Measurements from ENCODE around the gene NTN3.
"Not testable (repeated sequence)": the region's sequence is repeated elsewhere in the genome, so short reads cannot be mapped to it uniquely, and the experiment has no call there.

NTN3 gene

DNA sequence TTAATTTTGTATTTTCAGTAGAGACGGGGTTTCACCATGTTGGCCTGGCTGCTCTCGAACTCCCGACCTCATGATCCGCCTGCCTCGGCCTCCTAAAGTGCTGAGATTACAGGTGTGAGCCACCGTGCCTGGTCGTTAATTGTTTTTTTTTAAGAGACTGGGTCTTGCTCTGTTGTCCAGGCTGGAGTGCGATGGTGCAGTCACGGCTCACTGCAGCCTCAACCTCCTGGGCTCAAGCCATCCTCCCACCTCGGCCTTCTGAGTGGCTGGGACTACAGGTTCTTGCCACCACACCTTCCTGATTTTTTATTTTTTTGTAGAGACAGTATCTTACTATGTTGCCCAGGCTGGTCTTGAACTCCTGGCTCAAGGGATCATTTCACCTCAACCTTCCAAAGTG is 8.9 kb downstream of the NTN3 start:
- DNase-seq (ENCODE audit: low spot score): not testable (repeated sequence)

DNA sequence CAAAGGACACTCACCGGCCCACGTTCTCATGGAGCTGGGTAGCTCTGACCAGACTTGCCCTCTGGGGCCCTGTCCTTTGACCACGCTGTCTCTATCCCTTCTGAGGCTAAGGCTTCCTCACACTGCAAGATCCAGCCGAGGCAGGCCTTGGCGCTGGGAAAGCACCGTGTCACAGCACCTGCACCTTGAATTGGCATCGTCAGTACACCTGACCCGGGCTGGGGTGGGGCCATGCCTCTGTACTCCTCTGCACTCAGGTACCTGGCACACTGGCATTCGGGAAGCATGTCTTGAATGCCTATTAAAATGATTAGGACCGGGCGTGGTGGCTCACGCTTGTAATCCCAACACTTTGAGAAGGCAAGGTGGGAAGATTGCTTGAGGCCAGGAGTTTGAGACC is 9.9 kb downstream of the NTN3 start:
- no peak for DNase-seq (ENCODE audit: low spot score)

DNA sequence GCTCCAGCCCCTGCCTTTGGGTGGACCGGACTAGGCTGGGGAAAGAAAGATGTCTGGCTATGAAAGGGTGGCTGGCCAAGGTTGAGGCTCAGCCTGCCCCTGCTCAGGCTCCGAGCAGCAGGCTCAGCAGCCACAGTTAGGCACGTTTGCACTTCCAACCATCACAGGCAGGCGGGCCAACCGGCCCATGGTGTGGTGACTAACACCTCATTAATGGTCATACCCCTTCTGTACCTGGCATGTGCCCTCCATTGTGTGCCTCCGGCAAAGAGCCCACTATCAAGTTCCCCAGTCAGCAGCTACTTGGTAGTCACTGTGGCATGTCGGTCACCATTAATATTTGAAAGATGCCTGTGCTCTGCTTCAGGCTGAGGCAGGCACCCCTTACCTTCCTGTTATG is 10.6 kb downstream of the NTN3 start:
- no peak for DNase-seq (ENCODE audit: low spot score)

DNA sequence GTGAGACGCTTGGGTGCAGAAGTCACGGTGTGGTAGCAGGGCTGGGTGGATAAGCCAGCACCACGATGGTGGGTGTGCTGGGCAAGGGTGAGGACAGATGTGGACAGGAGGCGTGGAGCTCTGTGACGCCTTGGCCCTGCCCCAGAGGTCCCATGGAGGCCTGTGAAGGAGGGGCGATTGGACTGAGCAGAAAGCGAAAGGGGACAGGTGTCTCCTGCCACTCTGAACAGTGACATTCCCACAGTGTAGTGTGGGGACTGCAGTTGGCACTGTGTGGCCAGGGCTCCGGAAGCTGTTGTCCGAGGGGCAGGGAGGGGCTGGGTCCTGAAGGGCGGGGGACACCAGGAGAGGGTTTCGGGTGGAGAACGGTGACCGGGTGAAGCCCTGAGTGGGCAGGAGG is 11.2 kb downstream of the NTN3 start:
- no peak for DNase-seq (ENCODE audit: low spot score)

DNA sequence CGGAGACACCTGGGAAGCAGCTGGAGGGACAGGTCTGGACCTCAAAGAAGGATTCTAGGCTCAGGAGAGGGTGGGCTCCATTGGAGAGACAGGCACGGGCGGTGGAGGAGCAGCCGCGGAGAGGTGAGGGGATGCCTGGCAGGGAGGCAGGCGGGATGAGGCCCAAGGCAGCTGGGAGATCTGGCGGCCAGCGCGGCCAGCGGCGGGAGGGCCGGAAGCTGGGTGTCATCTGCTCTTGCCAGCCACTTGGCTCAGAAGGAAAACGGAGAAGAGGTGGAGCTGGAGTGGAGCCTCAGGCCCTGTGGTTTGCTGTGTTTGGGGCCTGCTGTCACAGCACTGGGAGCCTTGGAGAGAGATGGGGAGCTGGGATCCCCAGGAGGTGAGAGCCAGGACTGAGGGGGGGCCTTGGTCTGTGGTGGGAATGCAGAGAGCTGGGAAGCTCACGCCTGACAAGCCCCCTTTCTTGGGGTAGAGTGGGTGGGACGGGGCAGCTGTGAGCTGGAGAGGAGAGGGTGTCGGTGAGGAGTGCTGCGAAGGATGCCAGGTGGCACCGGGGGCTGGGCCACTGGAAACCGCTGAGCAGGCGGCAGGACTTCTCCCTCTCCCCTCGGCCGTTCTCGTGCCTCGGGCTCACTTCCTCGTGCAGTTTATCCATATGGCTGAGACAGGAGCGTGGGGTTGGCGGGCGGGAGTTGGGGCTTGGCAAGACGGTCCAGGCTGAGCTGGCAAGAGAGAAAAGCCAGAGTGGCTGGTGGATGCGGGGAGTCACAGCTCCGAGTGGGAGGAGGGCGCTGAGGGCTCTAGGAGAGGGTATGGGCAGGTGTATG is 11.8 kb downstream of the NTN3 start:
- peak; percentile 92 for DNase-seq (ENCODE audit: low spot score)

DNA sequence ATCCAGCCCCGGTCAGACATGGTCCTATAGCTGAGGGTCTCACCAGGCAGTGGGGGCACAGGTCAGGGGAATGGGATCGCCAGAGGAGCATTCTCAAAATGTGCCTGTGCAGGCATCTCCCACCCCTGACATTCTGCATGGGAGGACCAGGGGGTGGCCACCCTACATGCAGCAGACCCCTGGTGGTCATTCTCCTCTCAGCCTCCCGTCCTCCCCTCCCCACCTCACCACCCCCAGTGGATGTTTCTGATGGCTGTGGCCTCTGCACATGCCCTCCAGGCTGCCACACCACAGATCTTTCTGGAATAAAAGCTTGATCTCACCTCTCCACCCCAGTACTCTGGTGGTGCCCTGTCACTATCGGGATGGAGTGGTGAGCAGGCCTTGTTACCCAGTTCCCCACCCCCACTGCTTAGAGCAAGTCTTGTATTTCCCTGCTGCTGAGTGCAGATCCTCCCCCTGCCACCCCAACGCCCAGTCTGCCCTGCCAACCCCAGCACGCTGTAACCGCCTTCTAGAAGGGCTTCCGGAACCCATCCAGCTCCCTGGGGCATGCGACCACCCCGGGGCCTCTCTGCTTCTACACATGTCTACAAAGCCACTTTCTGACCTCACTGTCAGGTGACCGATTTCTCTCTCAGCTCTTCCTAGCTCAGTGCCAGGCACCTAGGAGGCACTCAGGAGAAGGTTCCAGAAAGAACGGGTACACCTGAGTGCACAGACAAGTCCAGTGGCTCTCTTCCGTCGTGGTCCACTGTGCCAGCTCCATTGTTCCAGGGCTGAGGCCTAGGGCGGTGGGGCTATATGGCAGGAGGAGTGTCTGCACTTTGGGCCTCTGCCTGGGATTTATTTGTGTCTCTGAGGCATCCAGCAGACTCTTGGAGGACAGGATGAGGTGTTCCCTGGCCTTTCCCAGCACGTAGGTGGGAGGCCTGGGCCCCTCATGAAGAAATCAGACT is 13.1 kb downstream of the NTN3 start:
- no peak for DNase-seq (ENCODE audit: low spot score)

DNA sequence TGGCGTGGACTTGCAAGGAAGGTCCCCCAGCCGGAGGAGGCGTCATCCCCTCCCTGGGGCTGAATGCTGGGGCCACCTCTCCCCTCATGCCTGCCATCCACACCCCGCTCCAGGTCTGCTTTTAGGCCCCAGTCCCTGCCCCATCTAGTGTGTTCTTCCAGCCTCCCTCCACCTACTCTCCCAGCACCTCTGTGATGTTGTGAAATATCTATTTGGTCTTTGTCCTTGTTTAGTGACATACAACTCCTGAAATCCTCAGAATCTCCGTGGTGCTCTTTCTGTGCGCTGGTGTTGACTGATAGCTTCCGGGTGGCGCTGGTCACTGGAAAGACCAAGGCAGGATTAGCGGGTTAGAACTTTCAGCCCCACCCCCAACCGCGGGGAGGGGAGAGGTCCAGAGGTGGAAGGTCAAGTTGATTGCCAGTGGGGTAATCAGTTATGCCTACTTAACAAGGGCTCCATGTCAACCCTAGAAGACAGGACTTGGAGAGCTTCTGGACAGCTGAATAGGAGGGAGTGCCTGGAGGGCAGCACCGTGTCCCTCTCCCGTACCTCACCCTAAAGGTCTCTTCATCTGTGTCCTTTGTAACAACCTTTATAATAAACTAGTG is 13.9 kb downstream of the NTN3 start:
- DNase-seq (ENCODE audit: low spot score): no peak

DNA sequence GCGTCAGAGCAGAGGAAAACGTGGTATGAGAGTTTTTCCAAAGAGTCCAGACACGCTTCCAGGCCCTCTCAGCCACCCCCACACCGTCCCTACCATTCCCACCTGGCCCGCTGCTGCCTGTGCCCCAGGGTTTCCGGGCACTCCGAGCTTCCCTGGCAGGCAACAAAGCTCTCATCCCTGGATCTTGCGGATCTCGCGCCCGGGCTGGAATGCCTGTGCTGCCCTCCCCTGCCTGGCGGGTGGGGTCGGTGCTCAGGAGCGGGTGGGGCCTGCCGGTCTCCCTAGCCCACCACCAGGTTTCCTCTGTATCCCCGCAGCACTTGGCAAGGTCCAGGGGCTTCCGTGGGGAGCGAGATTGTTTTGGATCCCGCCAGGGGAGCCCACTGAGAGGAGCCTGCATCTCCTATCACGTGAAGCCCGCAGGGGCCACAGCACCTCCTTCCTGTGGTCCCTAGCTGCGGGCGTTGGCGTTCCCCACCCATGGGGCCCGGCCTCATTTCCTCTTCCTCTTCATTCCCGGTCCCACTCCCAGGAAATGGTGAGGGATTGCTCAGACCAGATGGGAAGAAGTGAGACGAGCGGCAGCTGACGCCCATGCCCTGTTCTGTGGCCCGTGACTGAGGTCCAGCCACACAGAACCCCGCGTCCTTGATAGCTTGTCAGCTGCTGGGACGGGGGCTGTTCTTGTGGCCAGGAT is 14.9 kb downstream of the NTN3 start:
- no peak for DNase-seq (ENCODE audit: low spot score)

DNA sequence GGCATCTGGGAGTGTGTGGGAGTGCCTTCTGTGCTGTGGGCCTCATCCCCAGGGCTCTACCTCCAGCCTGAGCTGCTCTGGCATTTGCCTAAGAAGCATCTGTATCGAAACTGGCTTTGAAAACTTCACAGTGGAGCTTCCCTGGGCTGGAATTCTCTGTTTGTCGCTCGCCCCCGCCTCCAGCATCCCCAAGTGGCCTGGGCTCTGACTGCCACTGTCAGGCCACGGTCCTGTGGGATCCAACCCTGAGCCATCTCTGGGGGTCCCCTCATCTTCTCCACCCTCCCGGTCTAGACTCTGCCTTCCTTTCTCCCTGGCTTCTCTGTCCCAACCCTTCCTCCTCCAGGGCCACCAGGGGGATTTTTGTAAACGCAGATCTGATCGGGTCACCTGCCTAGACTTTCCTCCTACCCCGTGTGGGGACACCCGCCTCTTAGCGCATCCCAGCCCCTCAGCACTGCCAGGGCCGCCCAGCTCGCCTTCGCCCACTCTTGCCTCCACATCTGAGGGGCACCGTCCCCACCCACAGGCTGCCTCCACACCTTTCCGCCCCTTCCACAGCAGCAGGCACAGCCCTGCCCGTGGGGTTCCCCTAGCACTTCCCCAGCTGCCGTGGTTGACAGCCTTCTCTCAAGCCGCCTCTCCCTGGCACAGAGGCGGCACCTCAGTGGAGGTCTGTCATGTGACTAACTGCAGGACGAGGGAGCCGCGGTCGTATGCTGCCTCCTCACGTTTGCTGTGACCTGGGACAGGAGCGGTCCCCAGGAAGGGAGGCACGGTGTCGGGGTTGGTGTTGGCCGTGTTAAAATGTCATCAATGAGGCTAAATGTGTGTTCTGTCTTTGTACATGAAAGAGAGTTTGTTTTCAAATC is 15.8 kb downstream of the NTN3 start:
- DNase-seq (ENCODE audit: low spot score): no peak

DNA sequence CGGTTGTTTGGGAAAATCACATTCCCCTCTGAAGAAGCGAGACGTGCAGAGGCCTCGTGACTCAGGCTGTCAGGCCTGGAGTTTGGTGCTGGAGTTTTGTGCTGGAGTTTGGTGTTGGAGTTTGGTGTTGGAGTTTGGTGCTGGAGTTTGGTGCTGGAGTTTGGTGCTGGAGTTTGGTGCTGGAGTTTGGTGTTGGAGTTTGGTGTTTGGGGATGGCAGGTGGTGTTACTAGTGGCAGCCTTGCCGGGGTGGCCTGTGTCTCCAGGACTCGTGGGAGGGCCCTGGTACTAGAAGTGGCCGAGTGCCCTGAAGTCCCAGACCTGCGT is 16.4 kb downstream of the NTN3 start:
- DNase-seq (ENCODE audit: low spot score): no peak

DNA sequence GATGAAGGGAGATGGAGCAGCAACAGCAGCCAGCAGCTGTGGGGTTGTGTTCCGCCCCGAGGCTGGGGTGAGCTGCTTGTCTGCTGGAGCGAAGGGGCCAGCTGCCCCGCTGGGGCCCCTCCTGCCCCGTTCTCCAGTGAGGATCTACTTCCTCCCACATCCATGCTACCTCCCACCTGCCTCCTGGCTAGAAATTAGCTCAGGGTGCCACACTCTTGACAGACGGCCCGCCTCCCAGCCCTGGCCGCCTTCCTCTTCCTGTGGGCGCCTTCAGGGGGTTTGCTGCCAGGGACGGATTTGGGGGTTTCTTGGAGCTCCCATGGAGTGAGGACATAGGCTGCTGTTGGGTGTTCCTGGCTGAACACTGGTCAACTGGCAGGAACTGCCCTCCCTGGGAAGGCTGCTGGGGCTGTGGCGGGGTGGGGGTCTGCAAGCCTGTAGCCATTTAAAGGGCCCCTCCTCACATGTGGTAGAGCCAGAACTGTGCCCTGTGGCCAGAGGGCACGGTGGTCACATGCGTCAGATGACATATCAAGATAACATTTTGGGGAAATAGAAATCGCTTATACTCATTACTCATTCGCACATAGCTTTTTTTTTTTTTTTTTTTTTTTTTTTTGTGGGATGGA is 16.9 kb downstream of the NTN3 start:
- no peak for DNase-seq (ENCODE audit: low spot score)

DNA sequence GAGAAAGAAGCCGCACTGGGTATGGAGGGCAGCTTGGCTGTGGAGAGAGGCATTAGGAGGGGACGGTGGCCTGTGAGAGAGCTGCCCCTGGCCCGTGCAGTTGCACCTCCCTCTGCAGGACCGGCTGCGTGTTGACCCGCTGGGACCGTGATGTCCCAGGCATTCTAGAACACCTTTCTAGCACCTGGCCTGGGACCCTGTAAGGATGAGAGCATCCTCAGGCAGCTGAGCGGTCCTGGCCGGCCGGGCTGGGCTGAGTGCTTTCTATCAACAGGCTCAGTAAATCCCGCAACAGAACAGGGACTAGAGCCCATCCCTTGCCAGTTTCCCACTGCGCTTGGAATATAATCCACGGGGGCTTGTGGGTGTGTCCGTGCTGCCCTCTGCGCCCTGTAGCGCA is 18.5 kb downstream of the NTN3 start:
- no peak for DNase-seq (ENCODE audit: low spot score)

DNA sequence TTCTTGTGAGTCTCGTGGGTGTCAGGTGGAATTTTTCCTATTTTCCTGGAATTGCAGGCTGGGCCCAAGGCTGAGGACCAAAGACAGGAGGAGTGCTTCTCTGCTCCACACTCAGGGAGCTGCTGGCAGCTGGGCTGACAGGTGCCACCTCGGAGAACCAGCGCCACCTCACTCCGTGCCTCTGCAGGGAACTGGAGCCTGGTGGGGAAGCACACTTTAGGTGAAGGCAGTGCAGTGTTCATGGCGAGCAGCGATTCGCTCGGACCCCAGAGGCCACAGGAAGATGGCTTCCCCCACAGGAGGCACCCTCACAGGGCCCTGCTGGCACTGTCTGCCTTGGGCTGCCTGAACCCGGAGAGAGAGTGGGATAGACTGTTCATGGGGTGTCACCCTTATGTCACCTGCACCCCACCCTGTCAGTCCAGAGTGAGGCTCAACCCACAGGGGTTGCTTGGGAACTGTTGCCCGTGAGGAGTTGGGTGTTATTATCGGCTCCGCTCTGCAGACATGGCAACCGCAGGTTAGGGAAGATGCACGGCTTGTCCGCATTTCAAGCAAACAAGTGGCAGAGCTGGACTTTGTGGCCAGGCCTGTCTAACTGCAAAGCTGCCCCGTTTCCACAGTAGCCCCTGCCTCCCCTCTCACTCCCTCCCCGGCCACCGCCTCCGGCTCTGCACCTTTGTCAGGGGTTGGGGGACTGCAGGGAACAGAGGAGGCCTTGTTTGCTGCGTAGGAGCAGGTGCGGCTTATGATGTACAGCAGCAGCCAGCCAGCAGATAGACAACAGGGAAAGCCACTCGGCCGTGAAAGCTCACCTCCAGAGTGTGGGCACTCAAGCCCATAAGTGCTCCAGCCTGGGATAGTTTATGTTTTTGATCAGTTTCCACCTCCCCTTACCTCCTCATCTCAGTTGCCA is 19.4 kb downstream of the NTN3 start:
- DNase-seq (ENCODE audit: low spot score): no peak

DNA sequence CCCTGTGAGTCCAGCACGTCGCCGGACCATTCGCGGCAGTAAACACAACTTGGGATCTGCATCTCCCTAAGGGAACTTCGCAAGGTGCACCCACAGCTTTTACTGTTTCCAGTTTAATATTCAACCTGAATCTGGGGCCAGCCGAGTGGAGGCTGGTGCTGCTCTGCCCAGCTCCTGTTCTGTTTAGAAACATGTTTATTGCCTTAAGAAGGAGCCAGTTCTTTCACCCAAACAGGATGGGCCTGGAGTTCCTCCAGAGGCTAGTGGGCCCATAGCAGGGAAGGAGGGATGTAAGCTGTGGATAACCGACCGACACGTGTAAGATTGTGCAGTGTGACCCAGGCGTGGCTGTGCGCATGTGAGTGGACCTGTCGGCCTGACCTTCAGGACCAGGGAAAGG is 21.2 kb downstream of the NTN3 start:
- DNase-seq (ENCODE audit: low spot score): no peak

DNA sequence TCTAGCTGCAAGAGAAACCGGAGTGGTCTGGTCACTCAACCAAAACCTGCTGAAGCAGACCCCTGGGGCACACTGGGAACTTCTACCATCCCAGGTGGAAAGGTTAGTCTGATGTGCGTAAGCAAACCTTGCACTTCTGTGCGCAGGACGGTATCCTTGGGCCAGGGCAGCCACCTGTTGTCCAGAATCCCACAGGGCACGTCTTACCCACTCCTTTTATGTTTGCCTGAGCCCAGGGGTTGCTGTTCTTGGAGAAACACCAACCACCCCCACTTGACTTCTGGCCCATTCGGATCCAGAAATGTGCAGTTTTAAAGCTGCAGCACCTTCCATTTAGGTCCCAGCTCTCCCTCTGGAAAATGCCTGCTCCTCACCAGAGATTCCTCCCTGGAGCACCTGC is 22.5 kb downstream of the NTN3 start:
- DNase-seq (ENCODE audit: low spot score): no peak

DNA sequence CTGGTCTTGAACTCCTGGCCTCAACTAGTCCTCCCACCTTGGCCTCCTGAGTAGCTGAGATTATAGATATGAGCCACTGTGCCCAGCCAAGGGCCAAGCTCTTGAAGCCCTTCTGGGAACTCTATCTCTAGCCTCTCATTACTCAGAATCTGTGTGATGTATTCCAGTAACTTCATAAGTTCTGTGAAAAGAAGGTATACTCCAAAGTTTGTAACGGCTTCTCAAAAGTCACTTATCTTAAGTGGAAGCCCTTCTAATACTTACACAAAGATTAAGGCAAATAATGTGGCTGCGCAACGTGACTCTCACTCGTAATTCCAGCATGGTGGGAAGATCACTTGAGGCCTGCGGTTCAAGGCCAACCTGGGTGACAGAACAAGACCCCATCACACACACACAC is 23.5 kb downstream of the NTN3 start:
- no peak for DNase-seq (ENCODE audit: low spot score)

DNA sequence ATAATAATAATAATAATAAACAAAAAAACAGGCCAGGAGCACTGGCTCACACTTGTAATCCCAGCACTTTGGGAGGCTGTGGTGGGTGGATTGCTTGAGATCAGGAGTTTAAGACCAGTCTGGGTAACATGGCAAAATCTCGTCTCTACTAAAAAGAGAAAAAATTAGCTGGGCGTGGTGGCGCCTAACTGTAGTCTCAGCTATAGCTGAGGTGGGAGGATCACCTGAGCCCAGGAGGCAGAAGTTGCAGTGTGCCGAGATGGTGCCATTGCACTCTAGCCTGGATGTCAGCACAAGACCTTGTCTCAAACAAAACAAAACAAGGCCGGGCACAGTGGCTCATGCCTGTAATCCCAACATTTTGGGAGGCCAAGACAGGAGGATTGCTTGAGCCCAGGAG is 23.9 kb downstream of the NTN3 start:
- DNase-seq (ENCODE audit: low spot score): no peak

DNA sequence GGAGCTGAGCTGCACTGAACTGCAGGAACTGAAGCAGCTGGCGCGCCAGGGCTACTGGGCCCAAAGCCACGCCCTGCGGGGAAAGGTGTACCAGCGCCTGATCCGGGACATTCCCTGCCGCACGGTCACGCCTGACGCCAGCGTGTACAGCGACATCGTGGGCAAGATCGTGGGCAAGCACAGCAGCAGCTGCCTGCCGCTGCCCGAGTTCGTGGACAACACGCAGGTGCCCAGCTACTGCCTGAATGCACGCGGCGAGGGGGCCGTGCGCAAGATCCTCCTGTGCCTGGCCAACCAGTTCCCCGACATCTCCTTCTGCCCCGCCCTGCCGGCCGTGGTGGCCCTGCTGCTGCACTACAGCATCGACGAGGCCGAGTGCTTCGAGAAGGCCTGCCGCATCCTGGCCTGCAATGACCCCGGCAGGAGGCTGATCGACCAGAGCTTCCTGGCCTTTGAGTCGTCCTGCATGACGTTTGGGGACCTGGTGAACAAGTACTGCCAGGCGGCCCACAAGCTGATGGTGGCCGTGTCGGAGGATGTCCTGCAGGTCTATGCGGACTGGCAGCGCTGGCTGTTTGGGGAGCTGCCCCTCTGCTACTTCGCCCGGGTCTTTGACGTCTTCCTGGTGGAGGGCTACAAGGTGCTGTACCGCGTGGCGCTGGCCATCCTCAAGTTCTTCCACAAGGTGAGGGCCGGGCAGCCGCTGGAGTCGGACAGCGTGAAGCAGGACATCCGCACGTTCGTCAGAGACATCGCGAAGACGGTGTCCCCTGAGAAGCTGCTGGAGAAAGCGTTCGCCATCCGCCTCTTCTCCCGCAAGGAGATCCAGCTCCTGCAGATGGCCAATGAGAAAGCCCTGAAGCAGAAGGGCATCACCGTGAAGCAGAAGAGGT is 25.4 kb downstream of the NTN3 start:
- DNase-seq (ENCODE audit: low spot score): no peak
